Erythroblast (primary cell): ENCODE results near the gene SLC35C1.

Experiments
- GATA1 ChIP-seq: IDR thresholded peaks from 2 replicates; pipeline ENCODE4 v1.6.1; 2011; ENCODE audit warnings: low read depth, mild to moderate bottlenecking, control low read depth, low read length, moderate library complexity
- POLR2A ChIP-seq: IDR thresholded peaks from 2 replicates; pipeline ENCODE4 v1.6.1; 2011; ENCODE audit warnings: mild to moderate bottlenecking, low read length

GRCh38 chr11:45858751-45859398 is 53.9 kb downstream of the SLC35C1 start:
- TF ChIP-seq POLR2A: no peak
- no peak for TF ChIP-seq GATA1
